Measurements from ENCODE around the gene TUT1. TPM values are rescaled to one million over a fixed set of nuclear protein-coding genes. Genes with fewer than 3 reads are reported as not detected.
A peak's percentile ranks its signal among the peaks of the same experiment; 100 is the strongest.

Gene TUT1
- total RNA-seq, 1 experiment from 2014 or later, result 40.0 TPM

GRCh38 chr11:62544581-62545436 lies 46.5 kb downstream of the TUT1 start:
- Mint-ChIP-seq H3K36me3 (no peaks in the 10 kb centered on the region), H3K4me1 (peaks cover 43% of the 10 kb centered on the region), H3K27me3 (ENCODE audit: low read depth) (peaks cover 84% of the 10 kb centered on the region), H3K27ac (no peak overlapping the region), H3K9me3 (no peaks in the 10 kb centered on the region), H3K4me3 (peak overlapping the region; percentile 82)
- no peak for TF ChIP-seq SMAD3 (CRISPR knock-in tag; IDR thresholded peaks at IDR 0.05; ENCODE audit: borderline replicate concordance)
- 0 out of 2 replicates have a peak, but pooled peaks have one; percentile 22 for TF ChIP-seq IRF1 (CRISPR knock-in tag; IDR thresholded peaks at IDR 0.05)
- DNase-seq (ENCODE audit: low spot score) (no peak), ATAC-seq (no peak)
- POLR2A ChIA-PET, result interaction anchor here (0.7 to 2.0 kb wide), 10 partner anchors 14 to 120 kb away, joined by 3 to 9 read pairs (median 4); partner anchors contain the start of genes C11orf98, CSKMT, EEF1G and TUT1
- CTCF ChIA-PET, result interaction anchor here (0.6 to 13.3 kb wide), 14 partner anchors 11 to 155 kb away, joined by 3 to 552 read pairs (median 10); partner anchors contain the start of genes EML3, LBHD1, SCGB1A1 and TUT1

- CTCF ChIA-PET, result interaction anchor here (0.6 to 13.3 kb wide), 28 partner anchors 12 to 341 kb away, joined by 3 to 552 read pairs (median 14); partner anchors contain the start of genes B3GAT3, EEF1G, EML3 and LBHD1
- ATAC-seq (no peak), DNase-seq (ENCODE audit: low spot score) (no peak)
- POLR2A ChIA-PET, result interaction anchor here (1.2 to 2.0 kb wide), 4 partner anchors 12 to 48 kb away, joined by 3 to 9 read pairs (median 4); partner anchors contain the start of gene TUT1
- Mint-ChIP-seq H3K4me3 (peak overlapping the region; percentile 82), H3K27me3 (ENCODE audit: low read depth) (peaks cover 74% of the 10 kb centered on the region), H3K9me3 (no peaks in the 10 kb centered on the region), H3K27ac (no peak overlapping the region), H3K36me3 (no peaks in the 10 kb centered on the region), H3K4me1 (peaks cover 45% of the 10 kb centered on the region)
- no peak for TF ChIP-seq PREB (CRISPR knock-in tag; IDR thresholded peaks at IDR 0.05; ENCODE audit: borderline replicate concordance)
- no peak for TF ChIP-seq RORB (CRISPR knock-in tag; IDR thresholded peaks at IDR 0.05)
- no peak for TF ChIP-seq E2F1 (CRISPR knock-in tag; IDR thresholded peaks at IDR 0.05)
- TF ChIP-seq CBFB (CRISPR knock-in tag; IDR thresholded peaks at IDR 0.05; ENCODE audit: low read depth), result no peak
- TF ChIP-seq USF2 (CRISPR knock-in tag; IDR thresholded peaks at IDR 0.05), result no peak
Measured at GRCh38 chr11:62543680-62544444, 47.5 kb downstream of the TUT1 start.

- Mint-ChIP-seq H3K4me1 (peaks cover 46% of the 10 kb centered on the region), H3K27me3 (ENCODE audit: low read depth) (peaks cover 65% of the 10 kb centered on the region), H3K36me3 (no peaks in the 10 kb centered on the region), H3K4me3 (peak overlapping the region; percentile 52), H3K9me3 (no peaks in the 10 kb centered on the region), H3K27ac (no peak overlapping the region)
- DNase-seq (ENCODE audit: low spot score) (peak; percentile 90), ATAC-seq (peak; percentile 51)
- ChIA-PET POLR2A (interaction anchor here (0.6 to 2.0 kb wide), 11 partner anchors 9 to 406 kb away, joined by 3 to 18 read pairs (median 5); partner anchors contain the start of genes C11orf98, CSKMT, EEF1G and TUT1), CTCF (interaction anchor here (0.5 to 13.3 kb wide), 72 partner anchors 9 to 708 kb away, joined by 3 to 552 read pairs (median 8); partner anchors contain the start of genes ASRGL1, B3GAT3, BSCL2 and EEF1G)
- no peak for TF ChIP-seq AR (CRISPR knock-in tag; IDR thresholded peaks at IDR 0.05)
- no peak for TF ChIP-seq ATF2 (CRISPR knock-in tag; IDR thresholded peaks at IDR 0.05; ENCODE audit: borderline replicate concordance, low read depth)
- no peak for TF ChIP-seq PRDM15 (CRISPR knock-in tag; IDR thresholded peaks at IDR 0.05)
- no peak for TF ChIP-seq ZNF671 (CRISPR knock-in tag; IDR thresholded peaks at IDR 0.05)
- TF ChIP-seq SP1 (CRISPR knock-in tag; conservative IDR thresholded peaks at IDR 0.05), result 0 out of 2 replicates have a peak, but pooled peaks have one; percentile 55
- no peak for TF ChIP-seq SMAD4 (CRISPR knock-in tag; IDR thresholded peaks at IDR 0.05)
Measured at GRCh38 chr11:62542750-62543567, 48.4 kb downstream of the TUT1 start.
